ENCODE results near the gene SSMEM1. TPM values are rescaled to one million over a fixed set of nuclear protein-coding genes. Genes with fewer than 3 reads are reported as not detected.

SSMEM1 gene
- total and polyA plus RNA-seq, 4 experiments from 2014 or later = not detected

DNA sequence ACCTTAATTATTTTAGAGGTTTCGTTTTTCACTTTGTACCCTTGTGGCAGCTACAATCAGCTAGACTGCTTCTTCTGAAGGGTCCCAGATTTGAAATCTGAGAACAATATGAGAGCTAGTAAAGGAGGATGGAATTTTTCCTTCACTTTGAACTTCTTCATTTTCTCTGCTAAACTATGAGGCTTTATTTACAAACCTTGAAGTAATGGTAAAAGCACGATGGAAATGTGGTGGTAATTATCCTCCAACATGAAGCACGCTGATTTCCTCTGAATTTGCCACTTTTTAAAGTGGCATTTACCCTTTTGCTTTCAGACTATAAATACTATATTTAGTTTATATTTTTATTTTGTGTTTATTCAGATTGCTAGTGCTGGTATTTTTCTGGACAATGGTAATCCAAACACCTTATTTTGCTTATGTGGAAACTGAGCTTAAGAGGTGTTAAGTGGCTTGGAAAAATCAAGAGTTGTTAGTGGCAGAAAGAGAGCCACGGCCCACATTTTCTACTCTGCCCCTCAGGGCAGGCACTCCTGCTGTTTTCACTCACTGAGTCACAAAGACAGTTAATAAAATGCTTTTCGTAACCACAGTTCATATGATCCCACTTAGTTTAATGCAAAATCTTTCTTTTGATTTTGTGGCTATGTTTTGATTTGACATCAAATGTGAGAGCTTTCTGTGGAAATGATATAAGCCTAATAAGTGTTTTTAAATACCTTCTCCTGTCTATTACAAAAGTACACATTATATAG lies 2.7 kb downstream of the SSMEM1 start:
- Histone ChIP-seq H3K27me3 (ENCODE audit: insufficient read depth, low read length) (no peaks in the 10 kb centered on the region), H3K4me3 (ENCODE audit: low read length in 2 of 2) (no peak overlapping the region), H3K36me3 (ENCODE audit: insufficient read depth, low read length) (no peaks in the 10 kb centered on the region), H3K9me3 (ENCODE audit: control insufficient read depth in 1 of 2, low read length in 2 of 2) (no peaks in the 10 kb centered on the region), H3K27ac (ENCODE audit: low read depth, low read length) (no peak overlapping the region), H3K4me1 (ENCODE audit: insufficient read depth, low read length) (no peaks in the 10 kb centered on the region)
- CTCF ChIA-PET (ENCODE audit: partially characterized antibody) = no interaction called here
- intact Hi-C loops (cut with micrococcal nuclease) = no loop called here
- H3K4me3 Mint-ChIP-seq = no peak overlapping the region
- H3K9me3 Mint-ChIP-seq = no peaks in the 10 kb centered on the region
- POLR2A ChIA-PET (ENCODE audit: partially characterized antibody) = no interaction called here
- H3K4me1 Mint-ChIP-seq = peaks cover 3 to 9% (median 5%) of the 10 kb centered on the region in 4 donors
- H3K27ac Mint-ChIP-seq = no peak overlapping the region
- peaks cover 0 to under 1% of the 10 kb centered on the region in 2 donors for H3K36me3 Mint-ChIP-seq
- no peak for DNase-seq
- peaks cover 4 to 10% of the 10 kb centered on the region in 2 donors for H3K27me3 Mint-ChIP-seq

DNA sequence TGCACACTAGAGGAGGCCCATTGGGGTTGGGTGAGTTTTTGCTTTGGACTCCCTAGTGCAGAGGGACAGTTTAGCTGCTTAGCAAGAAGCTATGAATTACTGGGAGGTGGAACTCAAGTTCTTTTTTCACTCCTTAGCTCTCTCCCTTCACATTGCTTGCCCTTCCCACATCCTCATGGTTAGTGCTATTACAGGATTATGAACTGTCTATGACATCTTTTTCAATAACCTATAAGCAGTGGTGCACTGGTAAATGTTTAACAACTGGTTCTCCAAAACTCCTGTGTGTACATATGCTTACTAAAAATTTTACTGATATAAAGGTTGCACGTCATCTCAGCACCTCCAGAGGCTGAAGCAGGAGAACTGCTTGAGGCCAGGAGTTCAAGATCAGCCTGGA lies 6.2 kb downstream of the SSMEM1 start:
- H3K9me3 ChIP-seq (ENCODE audit: control insufficient read depth in 1 of 2, low read length in 2 of 2) = no peaks in the 10 kb centered on the region
- Mint-ChIP-seq H3K4me1 (no peaks in the 10 kb centered on the region), H3K27me3 (peaks cover 4 to 10% of the 10 kb centered on the region in 2 donors), H3K4me3 (no peak overlapping the region), H3K27ac (no peak overlapping the region), H3K9me3 (no peaks in the 10 kb centered on the region), H3K36me3 (no peaks in the 10 kb centered on the region)
- no peak overlapping the region for H3K4me3 ChIP-seq (ENCODE audit: low read length in 2 of 2)
- H3K27ac ChIP-seq (ENCODE audit: low read depth, low read length) = no peak overlapping the region
- POLR2A ChIA-PET (ENCODE audit: partially characterized antibody) = no interaction called here
- intact Hi-C loops (cut with micrococcal nuclease) = no loop called here
- DNase-seq = no peak
- no peaks in the 10 kb centered on the region for H3K36me3 ChIP-seq (ENCODE audit: insufficient read depth, low read length)
- CTCF ChIA-PET (ENCODE audit: partially characterized antibody) = interaction anchor here (1.1 to 1.2 kb wide), 2 partner anchors 8 to 13 kb away, joined by 3 read pairs; partner anchors contain the start of gene TMEM209
- H3K4me1 ChIP-seq (ENCODE audit: insufficient read depth, low read length) = no peaks in the 10 kb centered on the region
- no peaks in the 10 kb centered on the region for H3K27me3 ChIP-seq (ENCODE audit: insufficient read depth, low read length)

DNA sequence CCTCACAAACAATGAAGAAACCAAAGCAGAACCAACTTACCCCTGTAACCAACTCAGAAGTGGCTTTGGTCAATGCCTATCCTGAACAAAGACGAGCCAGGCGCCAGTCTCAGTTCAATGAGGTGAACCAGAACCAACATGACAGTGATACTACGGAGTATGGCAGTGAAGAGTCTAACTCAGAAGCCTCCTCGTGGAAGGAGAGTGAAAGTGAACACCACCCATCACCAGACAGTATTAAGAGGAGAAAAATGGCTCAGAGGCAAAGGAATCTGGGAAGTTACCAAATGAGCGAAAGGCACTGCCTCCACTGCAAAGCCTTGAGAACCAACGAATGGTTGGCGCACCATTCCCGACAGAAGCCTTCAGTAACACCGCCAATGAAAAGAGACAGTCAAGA lies 8.4 kb downstream of the SSMEM1 start:
- Histone ChIP-seq H3K27me3 (ENCODE audit: insufficient read depth, low read length) (no peaks in the 10 kb centered on the region), H3K4me1 (ENCODE audit: insufficient read depth, low read length) (no peaks in the 10 kb centered on the region), H3K27ac (ENCODE audit: low read depth, low read length) (no peak overlapping the region), H3K9me3 (ENCODE audit: control insufficient read depth in 1 of 2, low read length in 2 of 2) (no peaks in the 10 kb centered on the region), H3K36me3 (ENCODE audit: insufficient read depth, low read length) (no peaks in the 10 kb centered on the region), H3K4me3 (ENCODE audit: low read length in 2 of 2) (no peak overlapping the region)
- Mint-ChIP-seq H3K9me3 (no peaks in the 10 kb centered on the region), H3K27me3 (peaks cover 4 to 10% of the 10 kb centered on the region in 2 donors), H3K36me3 (no peaks in the 10 kb centered on the region), H3K4me1 (no peaks in the 10 kb centered on the region), H3K4me3 (no peak overlapping the region), H3K27ac (no peak overlapping the region)
- intact Hi-C loops (cut with micrococcal nuclease) = no loop called here
- no peak for DNase-seq
- CTCF ChIA-PET (ENCODE audit: partially characterized antibody) = no interaction called here
- POLR2A ChIA-PET (ENCODE audit: partially characterized antibody) = no interaction called here

DNA sequence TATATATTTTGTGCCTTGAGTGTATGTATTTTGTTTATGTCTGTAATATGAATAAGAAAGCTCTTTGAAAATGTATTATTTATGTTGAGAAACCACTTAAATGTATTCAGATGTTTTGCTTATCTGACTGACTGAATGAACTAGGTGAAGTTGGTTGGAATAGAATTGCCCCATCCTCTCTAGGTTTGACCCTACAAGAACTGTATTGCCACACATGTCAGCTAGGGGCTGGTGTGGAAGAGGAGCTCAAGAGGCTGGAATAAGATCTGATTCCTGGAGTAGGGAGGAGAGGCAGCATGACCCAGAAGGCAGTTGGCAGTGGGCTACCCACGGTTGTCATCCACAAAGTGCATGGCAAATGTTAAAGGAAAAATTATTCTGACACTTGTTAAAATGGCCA lies 9.1 kb downstream of the SSMEM1 start:
- no peak overlapping the region for H3K4me3 Mint-ChIP-seq
- no peaks in the 10 kb centered on the region for H3K9me3 ChIP-seq (ENCODE audit: control insufficient read depth in 1 of 2, low read length in 2 of 2)
- no peaks in the 10 kb centered on the region for H3K36me3 Mint-ChIP-seq
- ChIA-PET CTCF (ENCODE audit: partially characterized antibody) (interaction anchor here (1.5 kb wide), 1 partner anchor 12 kb away, joined by 3 read pairs; the partner anchor contains the start of gene TMEM209), POLR2A (ENCODE audit: partially characterized antibody) (interaction anchor here (0.7 kb wide), 1 partner anchor 95 kb away, joined by 4 read pairs; no protein-coding TSS in a partner anchor)
- no peak for DNase-seq
- H3K27me3 Mint-ChIP-seq = peaks cover 2 to 10% of the 10 kb centered on the region in 2 donors
- no peak overlapping the region for H3K27ac ChIP-seq (ENCODE audit: low read depth, low read length)
- H3K36me3 ChIP-seq (ENCODE audit: insufficient read depth, low read length) = no peaks in the 10 kb centered on the region
- H3K4me3 ChIP-seq (ENCODE audit: low read length in 2 of 2) = no peak overlapping the region
- H3K27ac Mint-ChIP-seq = no peak overlapping the region
- no peaks in the 10 kb centered on the region for H3K4me1 Mint-ChIP-seq
- intact Hi-C loops (cut with micrococcal nuclease) = no loop called here
- no peaks in the 10 kb centered on the region for H3K27me3 ChIP-seq (ENCODE audit: insufficient read depth, low read length)
- no peaks in the 10 kb centered on the region for H3K4me1 ChIP-seq (ENCODE audit: insufficient read depth, low read length)
- H3K9me3 Mint-ChIP-seq = no peaks in the 10 kb centered on the region

DNA sequence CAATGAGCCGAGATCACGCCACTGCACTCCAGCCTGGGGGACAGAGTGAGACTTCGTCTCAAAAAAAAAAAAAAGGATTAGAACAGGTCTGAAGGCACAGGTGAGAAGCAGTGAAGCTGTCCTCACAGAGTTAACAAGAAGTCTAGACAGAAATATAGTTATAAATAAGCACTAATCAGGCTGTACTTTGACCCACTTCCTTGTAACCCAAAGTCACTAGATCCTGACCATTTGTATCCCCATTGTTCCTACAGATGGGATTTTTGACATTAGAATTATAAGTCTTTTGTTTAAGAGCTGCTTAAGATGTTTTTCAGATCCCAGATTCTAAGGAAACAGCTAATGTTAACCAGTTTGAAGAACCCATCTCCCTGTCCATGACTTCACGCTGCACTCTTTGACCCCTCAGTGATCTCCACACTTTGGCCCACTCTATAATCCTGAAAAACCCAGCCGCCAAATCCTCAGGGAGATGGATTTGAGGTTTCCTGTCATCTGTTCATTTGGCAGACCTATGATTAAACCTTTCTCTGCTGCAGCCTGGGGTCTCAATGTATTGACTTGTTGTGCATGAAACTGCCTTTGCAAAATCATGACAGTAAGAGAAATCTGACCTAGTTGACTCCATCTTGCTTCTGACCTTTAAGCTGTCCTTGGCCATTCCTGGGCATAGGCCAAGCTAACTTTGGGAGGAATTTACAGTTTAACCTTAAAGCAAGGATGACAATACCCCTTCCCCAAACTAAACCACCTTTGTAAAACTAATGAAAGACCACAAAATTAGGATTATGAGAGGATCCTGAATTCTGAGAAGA lies 11.4 kb downstream of the SSMEM1 start:
- no peaks in the 10 kb centered on the region for H3K27me3 ChIP-seq (ENCODE audit: insufficient read depth, low read length)
- H3K4me1 ChIP-seq (ENCODE audit: insufficient read depth, low read length) = no peaks in the 10 kb centered on the region
- DNase-seq = no peak
- ChIA-PET POLR2A (ENCODE audit: partially characterized antibody) (no interaction called here), CTCF (ENCODE audit: partially characterized antibody) (interaction anchor here (1.0 kb wide), 1 partner anchor 14 kb away, joined by 3 read pairs; the partner anchor contains the start of gene TMEM209)
- no peak overlapping the region for H3K4me3 ChIP-seq (ENCODE audit: low read length in 2 of 2)
- H3K27ac Mint-ChIP-seq = no peak overlapping the region
- no peak overlapping the region for H3K4me3 Mint-ChIP-seq
- H3K36me3 ChIP-seq (ENCODE audit: insufficient read depth, low read length) = no peaks in the 10 kb centered on the region
- intact Hi-C loops (cut with micrococcal nuclease) = no loop called here
- H3K36me3 Mint-ChIP-seq = no peaks in the 10 kb centered on the region
- no peaks in the 10 kb centered on the region for H3K4me1 Mint-ChIP-seq
- H3K27ac ChIP-seq (ENCODE audit: low read depth, low read length) = no peak overlapping the region
- peaks cover 2 to 4% of the 10 kb centered on the region in 2 donors for H3K27me3 Mint-ChIP-seq
- H3K9me3 ChIP-seq (ENCODE audit: control insufficient read depth in 1 of 2, low read length in 2 of 2) = no peaks in the 10 kb centered on the region
- H3K9me3 Mint-ChIP-seq = no peaks in the 10 kb centered on the region

DNA sequence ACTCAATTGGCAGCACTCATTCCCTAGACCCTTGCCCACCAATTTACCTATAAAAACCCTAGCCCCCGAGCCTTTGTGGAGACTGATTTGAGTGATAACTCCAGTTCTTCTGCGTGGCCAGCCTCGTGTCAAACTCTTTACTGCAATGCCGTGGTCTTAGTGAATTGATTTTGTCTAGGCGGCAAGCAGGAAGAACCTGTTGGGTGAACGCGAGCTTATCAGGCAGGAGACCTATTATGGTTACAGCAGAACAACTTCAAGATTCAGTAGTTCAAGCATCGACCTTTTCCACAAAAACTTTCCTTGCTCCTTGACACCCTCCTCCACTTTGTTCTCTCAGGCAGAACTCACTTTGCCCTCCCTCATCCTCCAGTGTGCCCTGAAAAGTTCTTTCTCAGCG lies 12.2 kb downstream of the SSMEM1 start:
- H3K36me3 Mint-ChIP-seq = no peaks in the 10 kb centered on the region
- intact Hi-C loops (cut with micrococcal nuclease) = no loop called here
- CTCF ChIA-PET (ENCODE audit: partially characterized antibody) = interaction anchor here (1.0 kb wide), 1 partner anchor 15 kb away, joined by 3 read pairs; the partner anchor contains the start of gene TMEM209
- no peaks in the 10 kb centered on the region for H3K9me3 ChIP-seq (ENCODE audit: control insufficient read depth in 1 of 2, low read length in 2 of 2)
- no peak overlapping the region for H3K27ac ChIP-seq (ENCODE audit: low read depth, low read length)
- H3K27ac Mint-ChIP-seq = no peak overlapping the region
- POLR2A ChIA-PET (ENCODE audit: partially characterized antibody) = no interaction called here
- no peaks in the 10 kb centered on the region for H3K36me3 ChIP-seq (ENCODE audit: insufficient read depth, low read length)
- DNase-seq = no peak
- H3K4me1 ChIP-seq (ENCODE audit: insufficient read depth, low read length) = no peaks in the 10 kb centered on the region
- no peak overlapping the region for H3K4me3 Mint-ChIP-seq
- no peaks in the 10 kb centered on the region for H3K9me3 Mint-ChIP-seq
- no peaks in the 10 kb centered on the region for H3K27me3 ChIP-seq (ENCODE audit: insufficient read depth, low read length)
- H3K4me3 ChIP-seq (ENCODE audit: low read length in 2 of 2) = no peak overlapping the region
- H3K4me1 Mint-ChIP-seq = no peaks in the 10 kb centered on the region
- no peaks in the 10 kb centered on the region for H3K27me3 Mint-ChIP-seq

DNA sequence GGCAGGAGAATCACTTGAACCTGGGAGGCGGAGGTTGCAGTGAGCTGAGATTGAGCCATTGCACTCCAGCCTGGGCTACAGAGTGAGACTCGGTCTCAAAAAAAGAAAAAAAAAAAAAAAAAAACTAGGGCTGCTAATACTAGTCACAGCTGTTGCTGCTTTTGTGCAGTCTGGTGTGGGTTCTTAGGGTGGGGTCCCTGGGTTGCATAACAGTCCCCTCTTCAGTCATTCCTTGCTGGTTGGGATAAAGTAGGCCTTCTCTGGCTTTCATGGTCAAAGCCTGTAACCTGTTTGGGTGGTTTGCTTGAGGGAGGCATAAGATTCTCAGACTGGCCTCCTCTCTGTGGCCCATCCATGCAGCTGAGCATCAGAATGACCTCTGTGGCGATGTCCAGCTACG lies 14.1 kb downstream of the SSMEM1 start:
- ChIA-PET CTCF (ENCODE audit: partially characterized antibody) (interaction anchor here (0.7 kb wide), 1 partner anchor 370 kb away, joined by 3 read pairs; no protein-coding TSS in a partner anchor), POLR2A (ENCODE audit: partially characterized antibody) (no interaction called here)
- H3K9me3 ChIP-seq (ENCODE audit: control insufficient read depth in 1 of 2, low read length in 2 of 2) = no peaks in the 10 kb centered on the region
- H3K27me3 ChIP-seq (ENCODE audit: insufficient read depth, low read length) = no peaks in the 10 kb centered on the region
- Mint-ChIP-seq H3K4me1 (no peaks in the 10 kb centered on the region), H3K4me3 (no peak overlapping the region), H3K9me3 (no peaks in the 10 kb centered on the region), H3K36me3 (no peaks in the 10 kb centered on the region), H3K27ac (no peak overlapping the region), H3K27me3 (no peaks in the 10 kb centered on the region)
- DNase-seq = no peak
- no peak overlapping the region for H3K4me3 ChIP-seq (ENCODE audit: low read length in 2 of 2)
- no peaks in the 10 kb centered on the region for H3K4me1 ChIP-seq (ENCODE audit: insufficient read depth, low read length)
- no peak overlapping the region for H3K27ac ChIP-seq (ENCODE audit: low read depth, low read length)
- intact Hi-C loops (cut with micrococcal nuclease) = no loop called here
- no peaks in the 10 kb centered on the region for H3K36me3 ChIP-seq (ENCODE audit: insufficient read depth, low read length)

Data from CD4-positive, alpha-beta memory T cell (primary cell).